ENCODE data around the gene TTC33. TPM values are rescaled to one million over a fixed set of nuclear protein-coding genes. Genes with fewer than 3 reads are reported as not detected.
A peak's percentile ranks its signal among the peaks of the same experiment; 100 is the strongest.

The TTC33 gene
- total and polyA plus RNA-seq, 2 of the 13 experiments (the other 11 are each of a cell fraction or from before 2014, with no cell fraction given) = 4.5 to 20.0 TPM

DNA sequence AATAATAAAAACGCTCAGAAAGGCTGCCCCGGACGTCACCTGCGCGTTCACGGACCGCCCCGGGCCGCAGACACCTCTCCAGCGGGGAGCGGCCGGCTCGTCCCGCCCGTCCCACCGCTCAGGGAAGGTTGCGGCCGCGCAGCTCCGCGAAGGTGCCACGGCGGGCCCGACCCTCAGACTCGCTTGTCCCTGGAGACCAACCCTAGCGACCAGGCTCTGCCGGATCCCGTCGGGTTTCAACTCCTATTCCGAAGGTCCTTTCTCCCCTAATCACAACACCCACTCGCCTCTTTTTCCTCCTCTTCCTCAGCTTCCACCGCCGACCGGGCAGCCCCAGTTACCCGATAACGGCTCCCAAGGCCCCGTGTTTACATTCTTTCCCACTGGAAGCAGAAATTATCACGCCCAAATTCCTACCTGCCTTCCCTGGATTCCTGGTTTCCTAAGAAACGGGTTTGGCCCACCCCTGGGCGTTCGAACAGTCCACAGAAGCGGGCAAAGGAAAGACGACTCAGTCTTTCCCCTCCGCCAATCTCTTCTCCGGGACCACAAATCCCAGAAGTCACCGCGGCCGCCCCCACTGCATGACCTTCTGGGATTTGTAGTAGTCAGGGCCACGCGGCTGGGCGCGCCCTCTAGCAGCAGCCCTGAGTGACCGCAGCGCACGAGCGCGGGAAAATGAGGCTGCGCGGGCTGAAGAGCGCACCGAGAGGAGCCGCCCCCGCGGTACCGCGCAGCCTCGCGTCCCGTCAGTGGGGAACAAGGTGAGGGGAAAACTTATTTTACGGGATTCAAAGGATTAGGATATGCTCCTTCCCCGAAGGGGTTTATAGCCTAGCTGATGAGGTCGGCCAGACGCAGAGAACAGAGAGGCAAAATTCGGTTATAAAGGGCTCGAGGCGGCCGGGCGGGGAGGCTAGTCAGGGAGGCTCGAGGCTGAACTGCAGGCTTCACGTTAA, at the start of gene TTC33 (continued):
- no peak for TF ChIP-seq ZNF781 (CRISPR knock-in tag; IDR thresholded peaks at IDR 0.05; ENCODE audit: borderline replicate concordance, not compliant biosample characterization)

DNA sequence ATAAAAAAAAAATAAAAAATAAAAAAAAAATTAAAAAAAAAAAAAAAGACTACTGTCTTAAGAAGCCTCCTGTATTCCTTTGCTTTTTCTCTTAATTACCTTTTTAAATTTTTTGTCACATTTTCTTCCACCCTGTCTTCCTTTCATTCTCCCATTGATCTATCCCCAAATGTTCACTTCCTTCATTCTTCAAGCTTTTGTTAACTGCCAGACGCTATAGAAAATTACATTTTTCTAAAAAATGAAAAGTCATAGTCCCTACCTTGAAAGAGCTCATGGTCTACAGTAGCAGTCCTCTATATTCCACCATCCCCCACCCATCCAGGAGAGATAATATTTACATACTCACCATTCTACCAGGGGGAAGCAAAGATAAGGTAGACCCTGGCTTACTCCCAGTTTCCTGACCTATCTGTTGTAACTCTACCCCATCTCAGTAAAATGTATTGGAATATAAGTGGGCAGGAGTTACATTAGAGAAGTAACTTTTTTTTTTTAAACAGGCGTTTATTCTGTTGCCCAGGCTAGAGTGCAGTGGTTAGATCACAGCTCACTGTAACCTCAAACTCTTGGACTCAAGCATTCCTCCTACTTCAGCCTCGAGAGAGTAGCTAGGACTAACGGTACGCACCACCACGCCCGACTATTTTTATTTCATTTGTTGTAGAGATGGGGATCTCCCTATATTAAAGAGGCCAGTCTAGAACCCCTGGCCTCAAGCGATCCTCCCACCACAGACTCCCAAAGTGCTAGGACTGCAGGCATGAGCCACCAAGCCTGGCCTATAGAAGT, 46.2 kb upstream of the TTC33 start:
- BruUV-seq (replicated peaks) = no TSS peak
- Histone ChIP-seq H3K27ac (ENCODE audit: extremely low read length, insufficient read depth, low read length) (peak overlapping the region; percentile 38), H3K4me3 (replicated peaks in 1 of 3; ENCODE audit: insufficient read depth in 1 of 3, low read depth in 2 of 3, low read length in 3 of 3) (no peak overlapping the region), H3K36me3 (replicated peaks in 1 of 2; ENCODE audit: control insufficient read depth in 1 of 2, insufficient read depth in 2 of 2, low read length in 2 of 2) (no peaks in the 10 kb centered on the region), H3K27me3 (ENCODE audit: control insufficient read depth in 1 of 2, insufficient read depth in 2 of 2, low read length in 2 of 2) (no peaks in the 10 kb centered on the region; a peak in 1 of 5 replicates), H4K20me1 (ENCODE audit: insufficient read depth, low read length) (no peaks in the 10 kb centered on the region), H3K9ac (ENCODE audit: insufficient read depth, low read depth, low read length) (no peak overlapping the region), H3K4me1 (ENCODE audit: insufficient read depth, low read length) (peaks cover 29% of the 10 kb centered on the region), H2AFZ (ENCODE audit: low read length) (no peak overlapping the region), H3K9me3 (ENCODE audit: low read length) (no peaks in the 10 kb centered on the region), H3K79me2 (ENCODE audit: insufficient read depth, low read length) (peaks cover 6% of the 10 kb centered on the region), H3K4me2 (ENCODE audit: low read depth, low read length) (peak overlapping the region; percentile 25)
- peak; percentile 75 for DNase-seq (ENCODE audit: low spot score)
- in situ Hi-C loops (cut with HindIII; ENCODE audit: extremely low pct_ligation_motif_present, low pct_unique_long_range_greater_than_20kb) = no loop called here
- FAIRE-seq = peak; percentile 42
- peak; percentile 7; the same call in 2 of the 3 replicates for ATAC-seq
- intact Hi-C loops (cut with micrococcal nuclease; ENCODE audit: unreplicated experiment) = loop anchor here (2.0 kb wide), 1 partner anchor 23 kb away; no protein-coding TSS in a partner anchor
- CTCF ChIA-PET (ENCODE audit: low intra/inter-chr PET ratio, low total read pairs) = no interaction called here
- POLR2A ChIA-PET = interaction anchor here (0.9 to 1.6 kb wide), 2 partner anchors 28 to 33 kb away, joined by 3 read pairs; partner anchors contain the start of gene RPL37
- WGBS (ENCODE audit: low lambda C conversion rate) = 57% methylated on average over 8 of the region's 8 CpGs
- TF ChIP-seq, protein P1, sequence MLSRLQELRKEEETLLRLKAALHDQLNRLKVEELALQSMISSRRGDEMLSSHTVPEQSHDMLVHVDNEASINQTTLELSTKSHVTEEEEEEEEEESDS (CRISPR knock-in tag; IDR thresholded peaks at IDR 0.05; ENCODE audit: borderline replicate concordance) = no peak
- TF ChIP-seq KLF13 (CRISPR knock-in tag; IDR thresholded peaks at IDR 0.05) = no peak
- TF ChIP-seq, protein P2, sequence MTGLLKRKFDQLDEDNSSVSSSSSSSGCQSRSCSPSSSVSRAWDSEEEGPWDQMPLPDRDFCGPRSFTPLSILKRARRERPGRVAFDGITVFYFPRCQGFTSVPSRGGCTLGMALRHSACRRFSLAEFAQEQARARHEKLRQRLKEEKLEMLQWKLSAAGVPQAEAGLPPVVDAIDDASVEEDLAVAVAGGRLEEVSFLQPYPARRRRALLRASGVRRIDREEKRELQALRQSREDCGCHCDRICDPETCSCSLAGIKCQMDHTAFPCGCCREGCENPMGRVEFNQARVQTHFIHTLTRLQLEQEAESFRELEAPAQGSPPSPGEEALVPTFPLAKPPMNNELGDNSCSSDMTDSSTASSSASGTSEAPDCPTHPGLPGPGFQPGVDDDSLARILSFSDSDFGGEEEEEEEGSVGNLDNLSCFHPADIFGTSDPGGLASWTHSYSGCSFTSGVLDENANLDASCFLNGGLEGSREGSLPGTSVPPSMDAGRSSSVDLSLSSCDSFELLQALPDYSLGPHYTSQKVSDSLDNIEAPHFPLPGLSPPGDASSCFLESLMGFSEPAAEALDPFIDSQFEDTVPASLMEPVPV (CRISPR knock-in tag; IDR thresholded peaks at IDR 0.05) = no peak
- TF ChIP-seq, protein P3, sequence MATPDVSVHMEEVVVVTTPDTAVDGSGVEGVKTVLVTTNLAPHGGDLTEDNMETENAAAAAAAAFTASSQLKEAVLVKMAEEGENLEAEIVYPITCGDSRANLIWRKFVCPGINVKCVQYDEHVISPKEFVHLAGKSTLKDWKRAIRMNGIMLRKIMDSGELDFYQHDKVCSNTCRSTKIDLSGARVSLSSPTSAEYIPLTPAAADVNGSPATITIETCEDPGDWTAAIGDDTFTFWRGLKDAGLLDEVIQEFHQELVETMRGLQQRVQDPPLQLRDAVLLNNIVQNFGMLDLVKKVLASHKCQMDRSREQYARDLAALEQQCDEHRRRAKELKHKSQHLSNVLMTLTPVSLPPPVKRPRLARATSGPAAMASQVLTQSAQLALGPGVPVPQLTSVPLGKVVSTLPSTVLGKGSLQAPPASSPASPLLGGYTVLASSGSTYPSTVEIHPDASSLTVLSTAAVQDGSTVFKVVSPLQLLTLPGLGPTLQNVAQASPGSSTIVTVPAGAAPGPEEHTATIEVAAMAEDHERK (CRISPR knock-in tag; IDR thresholded peaks at IDR 0.05; ENCODE audit: low read depth) = no peak
- no peak for TF ChIP-seq SIN3A (IDR thresholded peaks at IDR 0.05; ENCODE audit: borderline replicate concordance, low read depth, low read length)
- no peak for TF ChIP-seq ZNF430 (CRISPR knock-in tag; IDR thresholded peaks at IDR 0.05)
- TF ChIP-seq, protein P4, sequence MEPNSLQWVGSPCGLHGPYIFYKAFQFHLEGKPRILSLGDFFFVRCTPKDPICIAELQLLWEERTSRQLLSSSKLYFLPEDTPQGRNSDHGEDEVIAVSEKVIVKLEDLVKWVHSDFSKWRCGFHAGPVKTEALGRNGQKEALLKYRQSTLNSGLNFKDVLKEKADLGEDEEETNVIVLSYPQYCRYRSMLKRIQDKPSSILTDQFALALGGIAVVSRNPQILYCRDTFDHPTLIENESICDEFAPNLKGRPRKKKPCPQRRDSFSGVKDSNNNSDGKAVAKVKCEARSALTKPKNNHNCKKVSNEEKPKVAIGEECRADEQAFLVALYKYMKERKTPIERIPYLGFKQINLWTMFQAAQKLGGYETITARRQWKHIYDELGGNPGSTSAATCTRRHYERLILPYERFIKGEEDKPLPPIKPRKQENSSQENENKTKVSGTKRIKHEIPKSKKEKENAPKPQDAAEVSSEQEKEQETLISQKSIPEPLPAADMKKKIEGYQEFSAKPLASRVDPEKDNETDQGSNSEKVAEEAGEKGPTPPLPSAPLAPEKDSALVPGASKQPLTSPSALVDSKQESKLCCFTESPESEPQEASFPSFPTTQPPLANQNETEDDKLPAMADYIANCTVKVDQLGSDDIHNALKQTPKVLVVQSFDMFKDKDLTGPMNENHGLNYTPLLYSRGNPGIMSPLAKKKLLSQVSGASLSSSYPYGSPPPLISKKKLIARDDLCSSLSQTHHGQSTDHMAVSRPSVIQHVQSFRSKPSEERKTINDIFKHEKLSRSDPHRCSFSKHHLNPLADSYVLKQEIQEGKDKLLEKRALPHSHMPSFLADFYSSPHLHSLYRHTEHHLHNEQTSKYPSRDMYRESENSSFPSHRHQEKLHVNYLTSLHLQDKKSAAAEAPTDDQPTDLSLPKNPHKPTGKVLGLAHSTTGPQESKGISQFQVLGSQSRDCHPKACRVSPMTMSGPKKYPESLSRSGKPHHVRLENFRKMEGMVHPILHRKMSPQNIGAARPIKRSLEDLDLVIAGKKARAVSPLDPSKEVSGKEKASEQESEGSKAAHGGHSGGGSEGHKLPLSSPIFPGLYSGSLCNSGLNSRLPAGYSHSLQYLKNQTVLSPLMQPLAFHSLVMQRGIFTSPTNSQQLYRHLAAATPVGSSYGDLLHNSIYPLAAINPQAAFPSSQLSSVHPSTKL (CRISPR knock-in tag; IDR thresholded peaks at IDR 0.05) = peak; percentile 19; the same call in 1 of the 2 replicates
- TF ChIP-seq PTBP1 (IDR thresholded peaks at IDR 0.05; ENCODE audit: low read depth, low read length, poor library complexity, severe bottlenecking) = no peak
- no peak for TF ChIP-seq WIZ (CRISPR knock-in tag; IDR thresholded peaks at IDR 0.05)
- TF ChIP-seq ZNF317 (CRISPR knock-in tag; IDR thresholded peaks at IDR 0.05) = 0 out of 2 replicates have a peak, but pooled peaks have one; percentile 20
